HepG2 (cell line): ENCODE data around the gene TMEM145. TPM values are rescaled to one million over a fixed set of nuclear protein-coding genes. Genes with fewer than 3 reads are reported as not detected.

Source experiments
- BRCA1 ChIP-seq: sonication (generic); formaldehyde crosslinking; IDR thresholded peaks from 2 replicates; pipeline ENCODE4 v1.4.0; 2020; ENCODE audit warnings: missing genetic modification reagents
- BRD4 ChIP-seq: sonication (generic); formaldehyde crosslinking; IDR thresholded peaks from 2 replicates; pipeline ENCODE4 v1.4.0; 2020; ENCODE audit warnings: missing genetic modification reagents
- GATAD1 ChIP-seq: IDR thresholded peaks from 2 replicates; pipeline ENCODE4 v1.6.1; 2016; ENCODE audit warnings: missing genetic modification reagents, missing compliant biosample characterization
- KAT7 ChIP-seq: IDR thresholded peaks from 2 replicates; pipeline ENCODE4 v1.6.1; 2018; ENCODE audit warnings: borderline replicate concordance, missing compliant biosample characterization
- KDM1A ChIP-seq: IDR thresholded peaks from 2 replicates; pipeline ENCODE4 v1.6.1; 2016; ENCODE audit warnings: missing compliant biosample characterization
- KDM4B ChIP-seq: sonication (generic); formaldehyde crosslinking; IDR thresholded peaks from 2 replicates; pipeline ENCODE4 v1.4.0; 2020; ENCODE audit warnings: missing genetic modification reagents
- KDM5A ChIP-seq: fragments of 200-600 bp; sonication (generic); IDR thresholded peaks from 2 replicates; pipeline ENCODE4 v1.7.0; 2018; ENCODE audit warnings: antibody characterized with exemption, mild to moderate bottlenecking, low read length, borderline replicate concordance
- MAFG ChIP-seq: sonication (generic); formaldehyde crosslinking; IDR thresholded peaks from 2 replicates; pipeline ENCODE4 v1.5.1; 2020; ENCODE audit warnings: mild to moderate bottlenecking, missing genetic modification reagents
- MED13 ChIP-seq: sonication (generic); formaldehyde crosslinking; IDR thresholded peaks from 2 replicates; pipeline ENCODE4 v1.5.0; 2020; ENCODE audit warnings: missing genetic modification reagents
- NR1H2 ChIP-seq: sonication (generic); formaldehyde crosslinking; IDR thresholded peaks from 2 replicates; pipeline ENCODE4 v1.8.1; 2022; ENCODE audit warnings: low read depth, missing genetic modification reagents, borderline replicate concordance
- RXRB ChIP-seq: IDR thresholded peaks from 2 replicates; pipeline ENCODE4 v1.6.1; 2016; ENCODE audit warnings: borderline replicate concordance, missing genetic modification reagents, missing compliant biosample characterization
- SMAD9 ChIP-seq: sonication (generic); formaldehyde crosslinking; IDR thresholded peaks from 2 replicates; pipeline ENCODE4 v1.5.1; 2020; ENCODE audit warnings: mild to moderate bottlenecking, missing genetic modification reagents
- SOX13 ChIP-seq, 3 experiments: fragments of 450-650 bp in 1 of 3; sonication (generic) in 1 of 3; formaldehyde crosslinking in 1 of 3; IDR thresholded peaks in 2 of 3; conservative IDR thresholded peaks in 1 of 3; 2 replicates each; pipeline versions ENCODE4 v1.5.0 to v1.6.1; 2016 to 2020; ENCODE audit warnings: antibody characterized with exemption in 1 of 3, mild to moderate bottlenecking in 1 of 3, missing compliant biosample characterization in 1 of 3, missing genetic modification reagents in 1 of 3, moderate library complexity in 1 of 3
- TOPORS ChIP-seq: sonication (generic); formaldehyde crosslinking; IDR thresholded peaks from 2 replicates; pipeline ENCODE4 v1.8.0; 2023; ENCODE audit warnings: mild to moderate bottlenecking, missing genetic modification reagents
- ZNF101 ChIP-seq: sonication (generic); formaldehyde crosslinking; IDR thresholded peaks from 2 replicates; pipeline ENCODE4 v1.4.0; 2020; ENCODE audit warnings: mild to moderate bottlenecking, low read depth, missing genetic modification reagents, borderline replicate concordance
- ZNF749 ChIP-seq: sonication (generic); formaldehyde crosslinking; IDR thresholded peaks from 2 replicates; pipeline ENCODE4 v1.8.0; 2022; ENCODE audit warnings: mild to moderate bottlenecking, missing genetic modification reagents, moderate library complexity, borderline replicate concordance
- ZNF773 ChIP-seq: sonication (generic); formaldehyde crosslinking; IDR thresholded peaks from 2 replicates; pipeline ENCODE4 v1.4.0; 2020; ENCODE audit warnings: missing genetic modification reagents, borderline replicate concordance
- ZNF891 ChIP-seq: sonication (generic); formaldehyde crosslinking; IDR thresholded peaks from 2 replicates; pipeline ENCODE4 v1.5.0; 2020; ENCODE audit warnings: mild to moderate bottlenecking, missing genetic modification reagents
- polyA plus RNA-seq, 8 experiments: library from polyadenylated mRNA; depleted of rRNA in 3 of 8; stranded (reverse) in 7 of 8; unstranded in 1 of 8; fragments of >200 nt; fragmentation: Illumina TruSeq in 4 of 8; extraction: Trizol in 4 of 8; gene quantifications; 2 replicates each; pipeline versions ENCODE4 v1.2.1 to v1.2.3, GENCODE V29; 2011 to 2016; ENCODE audit warnings: low read depth in 4 of 8, missing spikeins in 1 of 8, mixed read lengths in 1 of 8; ENCODE audit not compliant: insufficient read depth in 1 of 8
- total RNA-seq, 5 experiments: library from RNA; depleted of rRNA; stranded (reverse); fragments of >200 nt; fragmentation: Illumina TruSeq; extraction: Trizol; gene quantifications; 2 replicates each; pipeline ENCODE4 v1.2.3, GENCODE V29; 2016; ENCODE audit warnings: low read depth in 1 of 5
- TF ChIP-seq, protein P1 (sequence below): sonication (generic); formaldehyde crosslinking; IDR thresholded peaks from 2 replicates; pipeline ENCODE4 v1.4.0; 2020; ENCODE audit warnings: mild to moderate bottlenecking, missing genetic modification reagents, borderline replicate concordance
- TF ChIP-seq, protein P2 (sequence below): IDR thresholded peaks from 2 replicates; pipeline ENCODE4 v1.6.1; 2016; ENCODE audit warnings: missing genetic modification reagents, missing compliant biosample characterization
- TF ChIP-seq, protein P3 (sequence below): sonication (generic); formaldehyde crosslinking; IDR thresholded peaks from 2 replicates; pipeline ENCODE4 v1.4.0; 2020; ENCODE audit warnings: missing genetic modification reagents

TMEM145 gene
- total and polyA plus RNA-seq, 2 of the 13 experiments (the other 11 are each of a cell fraction or from before 2014, with no cell fraction given) = 0.07 to 5.1 TPM

DNA sequence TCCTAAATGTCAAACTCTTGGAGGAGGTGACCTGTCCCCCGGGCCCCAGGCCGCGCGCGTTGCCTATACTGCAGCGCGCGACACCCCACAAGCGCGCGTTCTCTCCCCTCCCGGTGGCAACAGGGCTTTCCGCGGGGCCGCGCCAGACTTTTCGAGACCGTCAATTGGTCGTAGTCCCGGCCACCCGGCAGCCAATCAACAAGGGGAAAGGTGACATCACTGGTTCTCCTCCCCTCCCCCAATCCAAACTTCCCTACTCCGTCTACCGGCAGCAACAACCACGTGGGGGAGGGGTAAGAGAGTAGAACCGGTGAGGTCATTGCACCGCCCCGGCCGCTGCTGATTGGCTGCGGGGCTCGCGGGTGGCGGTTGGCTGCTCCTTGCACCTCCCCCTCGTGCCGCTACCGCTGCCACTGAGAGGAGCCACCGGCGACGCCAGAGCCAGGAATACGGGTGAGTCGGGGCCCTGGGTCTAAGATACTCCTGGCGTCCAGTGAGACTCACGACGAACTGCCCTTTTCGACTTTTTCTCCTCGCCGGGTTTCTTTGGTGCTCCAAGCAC is 44.9 kb upstream of the TMEM145 start (continued):
- TF ChIP-seq SOX13 (IDR thresholded peaks at IDR 0.05) = 0 out of 2 replicates have a peak, but pooled peaks have one; percentile 10
- TF ChIP-seq SOX13 (CRISPR knock-in tag; conservative IDR thresholded peaks at IDR 0.05 in 1 of 2, IDR thresholded peaks at IDR 0.05 in 1 of 2) = peak in 1 of 2 experiments; percentile 8; a peak in 1 of 4 replicates
- peak; percentile 71; the same call in 1 of the 2 replicates for TF ChIP-seq ZNF749 (CRISPR knock-in tag)
- TF ChIP-seq MAFG (CRISPR knock-in tag) = no peak
- no peak for TF ChIP-seq KDM1A (CRISPR knock-in tag)
- TF ChIP-seq, protein P1, sequence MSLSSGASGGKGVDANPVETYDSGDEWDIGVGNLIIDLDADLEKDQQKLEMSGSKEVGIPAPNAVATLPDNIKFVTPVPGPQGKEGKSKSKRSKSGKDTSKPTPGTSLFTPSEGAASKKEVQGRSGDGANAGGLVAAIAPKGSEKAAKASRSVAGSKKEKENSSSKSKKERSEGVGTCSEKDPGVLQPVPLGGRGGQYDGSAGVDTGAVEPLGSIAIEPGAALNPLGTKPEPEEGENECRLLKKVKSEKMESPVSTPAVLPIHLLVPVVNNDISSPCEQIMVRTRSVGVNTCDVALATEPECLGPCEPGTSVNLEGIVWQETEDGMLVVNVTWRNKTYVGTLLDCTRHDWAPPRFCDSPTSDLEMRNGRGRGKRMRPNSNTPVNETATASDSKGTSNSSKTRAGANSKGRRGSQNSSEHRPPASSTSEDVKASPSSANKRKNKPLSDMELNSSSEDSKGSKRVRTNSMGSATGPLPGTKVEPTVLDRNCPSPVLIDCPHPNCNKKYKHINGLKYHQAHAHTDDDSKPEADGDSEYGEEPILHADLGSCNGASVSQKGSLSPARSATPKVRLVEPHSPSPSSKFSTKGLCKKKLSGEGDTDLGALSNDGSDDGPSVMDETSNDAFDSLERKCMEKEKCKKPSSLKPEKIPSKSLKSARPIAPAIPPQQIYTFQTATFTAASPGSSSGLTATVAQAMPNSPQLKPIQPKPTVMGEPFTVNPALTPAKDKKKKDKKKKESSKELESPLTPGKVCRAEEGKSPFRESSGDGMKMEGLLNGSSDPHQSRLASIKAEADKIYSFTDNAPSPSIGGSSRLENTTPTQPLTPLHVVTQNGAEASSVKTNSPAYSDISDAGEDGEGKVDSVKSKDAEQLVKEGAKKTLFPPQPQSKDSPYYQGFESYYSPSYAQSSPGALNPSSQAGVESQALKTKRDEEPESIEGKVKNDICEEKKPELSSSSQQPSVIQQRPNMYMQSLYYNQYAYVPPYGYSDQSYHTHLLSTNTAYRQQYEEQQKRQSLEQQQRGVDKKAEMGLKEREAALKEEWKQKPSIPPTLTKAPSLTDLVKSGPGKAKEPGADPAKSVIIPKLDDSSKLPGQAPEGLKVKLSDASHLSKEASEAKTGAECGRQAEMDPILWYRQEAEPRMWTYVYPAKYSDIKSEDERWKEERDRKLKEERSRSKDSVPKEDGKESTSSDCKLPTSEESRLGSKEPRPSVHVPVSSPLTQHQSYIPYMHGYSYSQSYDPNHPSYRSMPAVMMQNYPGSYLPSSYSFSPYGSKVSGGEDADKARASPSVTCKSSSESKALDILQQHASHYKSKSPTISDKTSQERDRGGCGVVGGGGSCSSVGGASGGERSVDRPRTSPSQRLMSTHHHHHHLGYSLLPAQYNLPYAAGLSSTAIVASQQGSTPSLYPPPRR (CRISPR knock-in tag) = no peak
- TF ChIP-seq KAT7 (CRISPR knock-in tag) = no peak
- TF ChIP-seq ZNF891 (CRISPR knock-in tag) = peak; percentile 72
- peak; percentile 64; the same call in 1 of the 2 replicates for TF ChIP-seq GATAD1 (CRISPR knock-in tag)
- TF ChIP-seq ZNF101 (CRISPR knock-in tag) = no peak
- no peak for TF ChIP-seq SMAD9
- no peak for TF ChIP-seq NR1H2 (CRISPR knock-in tag)
- peak; percentile 50; the same call in 1 of the 2 replicates for TF ChIP-seq KDM4B
- TF ChIP-seq, protein P2, sequence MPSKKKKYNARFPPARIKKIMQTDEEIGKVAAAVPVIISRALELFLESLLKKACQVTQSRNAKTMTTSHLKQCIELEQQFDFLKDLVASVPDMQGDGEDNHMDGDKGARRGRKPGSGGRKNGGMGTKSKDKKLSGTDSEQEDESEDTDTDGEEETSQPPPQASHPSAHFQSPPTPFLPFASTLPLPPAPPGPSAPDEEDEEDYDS (CRISPR knock-in tag) = no peak; the same call in 1 of the 2 replicates
- TF ChIP-seq, protein P3, sequence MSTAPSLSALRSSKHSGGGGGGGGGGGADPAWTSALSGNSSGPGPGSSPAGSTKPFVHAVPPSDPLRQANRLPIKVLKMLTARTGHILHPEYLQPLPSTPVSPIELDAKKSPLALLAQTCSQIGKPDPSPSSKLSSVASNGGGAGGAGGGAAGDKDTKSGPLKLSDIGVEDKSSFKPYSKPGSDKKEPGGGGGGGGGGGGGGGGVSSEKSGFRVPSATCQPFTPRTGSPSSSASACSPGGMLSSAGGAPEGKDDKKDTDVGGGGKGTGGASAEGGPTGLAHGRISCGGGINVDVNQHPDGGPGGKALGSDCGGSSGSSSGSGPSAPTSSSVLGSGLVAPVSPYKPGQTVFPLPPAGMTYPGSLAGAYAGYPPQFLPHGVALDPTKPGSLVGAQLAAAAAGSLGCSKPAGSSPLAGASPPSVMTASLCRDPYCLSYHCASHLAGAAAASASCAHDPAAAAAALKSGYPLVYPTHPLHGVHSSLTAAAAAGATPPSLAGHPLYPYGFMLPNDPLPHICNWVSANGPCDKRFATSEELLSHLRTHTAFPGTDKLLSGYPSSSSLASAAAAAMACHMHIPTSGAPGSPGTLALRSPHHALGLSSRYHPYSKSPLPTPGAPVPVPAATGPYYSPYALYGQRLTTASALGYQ (CRISPR knock-in tag) = no peak; the same call in 1 of the 2 replicates
- TF ChIP-seq KDM5A = peak; percentile 75; the same call in 1 of the 2 replicates
- TF ChIP-seq RXRB (CRISPR knock-in tag) = peak; percentile 41; the same call in 1 of the 2 replicates
- TF ChIP-seq ZNF773 = 0 out of 2 replicates have a peak, but pooled peaks have one; percentile 67
- TF ChIP-seq BRCA1 (CRISPR knock-in tag) = no peak
- TF ChIP-seq MED13 (CRISPR knock-in tag) = peak; percentile 81
- no peak for TF ChIP-seq TOPORS (CRISPR knock-in tag)
- no peak for TF ChIP-seq BRD4 (CRISPR knock-in tag)
